Parathyroid adenoma (tissue), 2 donors: Measurements from ENCODE around the gene KANK4.

Experiments
- H2AFZ ChIP-seq: fragments of 300-600 bp; sonication (generic); one replicate; pipeline ENCODE4 v1.7.0; 2017; ENCODE audit warnings: antibody characterized with exemption, mild to moderate bottlenecking
- H3K27ac ChIP-seq: fragments of 300-600 bp; sonication (generic); one replicate; pipeline ENCODE4 v1.7.0; 2017
- H3K27me3 ChIP-seq: fragments of 300-600 bp; sonication (generic); one replicate; pipeline ENCODE4 v1.7.0; 2017; ENCODE audit warnings: low read length; ENCODE audit not compliant: control insufficient read depth, insufficient read depth
- H3K36me3 ChIP-seq: fragments of 300-600 bp; sonication (generic); one replicate; pipeline ENCODE4 v1.7.0; 2017; ENCODE audit warnings: low read length; ENCODE audit not compliant: control insufficient read depth, insufficient read depth
- H3K4me1 ChIP-seq: fragments of 300-600 bp; sonication (generic); one replicate; pipeline ENCODE4 v1.7.0; 2017; ENCODE audit warnings: control low read depth
- H3K4me2 ChIP-seq: fragments of 300-600 bp; sonication (generic); one replicate; pipeline ENCODE4 v1.7.0; 2017; ENCODE audit warnings: low read length
- H3K4me3 ChIP-seq: fragments of 300-600 bp; sonication (generic); one replicate; pipeline ENCODE4 v1.7.0; 2017; ENCODE audit warnings: low read depth, low read length
- H3K79me2 ChIP-seq: fragments of 300-600 bp; sonication (generic); one replicate; pipeline ENCODE4 v1.7.0; 2017; ENCODE audit warnings: control low read depth
- H3K9ac ChIP-seq: fragments of 300-600 bp; sonication (generic); one replicate; pipeline ENCODE4 v1.7.0; 2017; ENCODE audit warnings: mild to moderate bottlenecking
- H3K9me3 ChIP-seq: fragments of 300-600 bp; sonication (generic); one replicate; pipeline ENCODE4 v1.7.0; 2017; ENCODE audit warnings: low read length; ENCODE audit not compliant: control insufficient read depth
- TF ChIP-seq, protein P1 (sequence below): fragments of 300-600 bp; sonication (generic); IDR thresholded peaks from one replicate; pipeline ENCODE4 v1.7.0; 2017; ENCODE audit warnings: antibody characterized with exemption, mild to moderate bottlenecking
- donor health status: primary hyperparathyroidism.

Gene KANK4

DNA sequence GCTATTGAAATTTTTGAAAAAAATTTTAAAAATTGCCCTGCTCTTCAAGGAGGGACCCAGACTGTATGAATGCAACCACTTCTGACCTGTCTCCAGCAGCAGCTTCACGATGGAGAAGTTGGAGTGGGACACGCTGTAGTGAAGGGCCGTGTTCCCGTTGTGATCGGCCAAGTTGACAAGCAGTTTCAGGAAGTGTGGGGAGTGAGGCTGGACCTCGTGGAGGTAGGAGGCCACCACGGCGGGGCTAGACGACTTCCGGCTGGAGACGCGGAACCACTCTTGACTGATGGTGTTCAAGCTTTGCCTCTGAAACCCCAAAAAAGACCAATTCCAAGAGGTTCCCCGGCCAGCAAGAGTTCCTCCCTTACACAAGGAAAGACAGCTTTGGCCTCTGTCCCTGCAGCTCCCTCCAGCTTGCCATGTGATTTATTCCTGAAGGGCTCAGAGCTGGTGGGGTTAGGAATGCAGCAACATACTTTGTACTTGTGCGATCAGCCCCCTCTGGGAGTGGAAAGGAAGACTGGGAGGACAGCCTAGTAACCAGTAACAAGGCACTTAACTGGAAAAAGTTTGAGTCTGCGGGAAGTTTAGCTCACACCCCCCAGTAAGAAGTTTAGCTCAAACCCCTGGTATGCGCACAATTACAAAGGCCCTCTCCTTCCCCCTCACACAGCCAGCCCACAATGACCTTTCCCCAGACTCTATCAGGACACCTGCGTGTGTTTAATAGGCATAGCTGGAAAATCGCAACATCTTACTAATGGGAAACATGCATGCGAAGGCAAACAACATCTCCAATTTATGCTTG lies 56.0 kb downstream of the KANK4 start:
- Histone ChIP-seq H3K4me1 (no peaks in the 10 kb centered on the region), H3K9me3 (no peaks in the 10 kb centered on the region), H2AFZ (no peak overlapping the region), H3K9ac (no peak overlapping the region), H3K36me3 (no peaks in the 10 kb centered on the region), H3K4me2 (no peak overlapping the region), H3K27me3 (no peaks in the 10 kb centered on the region), H3K27ac (no peak overlapping the region), H3K79me2 (no peaks in the 10 kb centered on the region), H3K4me3 (no peak overlapping the region)
- TF ChIP-seq, protein P1, sequence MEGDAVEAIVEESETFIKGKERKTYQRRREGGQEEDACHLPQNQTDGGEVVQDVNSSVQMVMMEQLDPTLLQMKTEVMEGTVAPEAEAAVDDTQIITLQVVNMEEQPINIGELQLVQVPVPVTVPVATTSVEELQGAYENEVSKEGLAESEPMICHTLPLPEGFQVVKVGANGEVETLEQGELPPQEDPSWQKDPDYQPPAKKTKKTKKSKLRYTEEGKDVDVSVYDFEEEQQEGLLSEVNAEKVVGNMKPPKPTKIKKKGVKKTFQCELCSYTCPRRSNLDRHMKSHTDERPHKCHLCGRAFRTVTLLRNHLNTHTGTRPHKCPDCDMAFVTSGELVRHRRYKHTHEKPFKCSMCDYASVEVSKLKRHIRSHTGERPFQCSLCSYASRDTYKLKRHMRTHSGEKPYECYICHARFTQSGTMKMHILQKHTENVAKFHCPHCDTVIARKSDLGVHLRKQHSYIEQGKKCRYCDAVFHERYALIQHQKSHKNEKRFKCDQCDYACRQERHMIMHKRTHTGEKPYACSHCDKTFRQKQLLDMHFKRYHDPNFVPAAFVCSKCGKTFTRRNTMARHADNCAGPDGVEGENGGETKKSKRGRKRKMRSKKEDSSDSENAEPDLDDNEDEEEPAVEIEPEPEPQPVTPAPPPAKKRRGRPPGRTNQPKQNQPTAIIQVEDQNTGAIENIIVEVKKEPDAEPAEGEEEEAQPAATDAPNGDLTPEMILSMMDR = no peak

DNA sequence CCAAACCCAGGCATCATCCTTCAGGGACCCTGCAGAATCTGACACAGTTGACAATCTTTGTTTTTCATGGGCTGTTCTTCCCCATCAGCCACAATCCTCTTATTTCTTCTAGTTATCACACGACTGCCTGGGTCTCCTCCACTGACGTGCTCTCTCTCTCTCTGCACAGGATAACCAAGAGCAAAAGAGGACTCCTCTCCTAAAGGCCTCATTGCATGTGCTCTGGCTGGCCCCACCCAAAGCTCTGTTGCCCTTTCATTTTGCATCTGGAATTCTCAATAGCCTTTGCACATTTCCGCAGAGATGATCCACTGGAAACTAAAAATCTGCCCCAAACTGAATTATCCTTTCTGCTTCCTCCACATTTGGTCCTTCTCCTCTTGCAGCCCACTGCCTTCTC lies 58.5 kb downstream of the KANK4 start:
- Histone ChIP-seq H3K4me2 (no peak overlapping the region), H3K4me1 (no peaks in the 10 kb centered on the region), H3K27me3 (no peaks in the 10 kb centered on the region), H3K79me2 (no peaks in the 10 kb centered on the region), H3K36me3 (no peaks in the 10 kb centered on the region), H3K9ac (no peak overlapping the region), H2AFZ (no peak overlapping the region), H3K9me3 (no peaks in the 10 kb centered on the region), H3K27ac (no peak overlapping the region), H3K4me3 (no peak overlapping the region)
- TF ChIP-seq, protein P1 = no peak

DNA sequence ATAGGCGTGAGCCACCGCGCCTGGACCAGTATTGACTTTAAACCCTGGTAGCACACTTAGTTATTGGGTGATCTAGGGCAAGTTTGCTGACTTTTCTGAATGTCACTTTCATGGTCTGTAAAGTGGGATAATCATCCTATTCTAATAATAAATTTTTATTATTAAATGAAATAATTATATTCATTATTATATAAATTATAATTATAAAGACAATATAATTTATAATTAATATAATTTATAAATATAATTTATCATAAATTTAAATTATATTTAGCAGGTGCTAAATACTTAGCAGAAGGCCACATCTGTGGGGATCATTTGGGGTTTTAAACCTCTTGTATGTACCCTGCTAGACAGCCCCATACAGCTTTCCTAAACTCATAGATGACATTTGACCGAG lies 59.7 kb downstream of the KANK4 start:
- H3K36me3 ChIP-seq = no peaks in the 10 kb centered on the region
- no peaks in the 10 kb centered on the region for H3K27me3 ChIP-seq
- no peak overlapping the region for H3K4me3 ChIP-seq
- H3K4me2 ChIP-seq = no peak overlapping the region
- H2AFZ ChIP-seq = no peak overlapping the region
- no peaks in the 10 kb centered on the region for H3K79me2 ChIP-seq
- no peaks in the 10 kb centered on the region for H3K9me3 ChIP-seq
- no peak overlapping the region for H3K9ac ChIP-seq
- H3K27ac ChIP-seq = no peak overlapping the region
- TF ChIP-seq, protein P1 = no peak
- H3K4me1 ChIP-seq = no peaks in the 10 kb centered on the region

DNA sequence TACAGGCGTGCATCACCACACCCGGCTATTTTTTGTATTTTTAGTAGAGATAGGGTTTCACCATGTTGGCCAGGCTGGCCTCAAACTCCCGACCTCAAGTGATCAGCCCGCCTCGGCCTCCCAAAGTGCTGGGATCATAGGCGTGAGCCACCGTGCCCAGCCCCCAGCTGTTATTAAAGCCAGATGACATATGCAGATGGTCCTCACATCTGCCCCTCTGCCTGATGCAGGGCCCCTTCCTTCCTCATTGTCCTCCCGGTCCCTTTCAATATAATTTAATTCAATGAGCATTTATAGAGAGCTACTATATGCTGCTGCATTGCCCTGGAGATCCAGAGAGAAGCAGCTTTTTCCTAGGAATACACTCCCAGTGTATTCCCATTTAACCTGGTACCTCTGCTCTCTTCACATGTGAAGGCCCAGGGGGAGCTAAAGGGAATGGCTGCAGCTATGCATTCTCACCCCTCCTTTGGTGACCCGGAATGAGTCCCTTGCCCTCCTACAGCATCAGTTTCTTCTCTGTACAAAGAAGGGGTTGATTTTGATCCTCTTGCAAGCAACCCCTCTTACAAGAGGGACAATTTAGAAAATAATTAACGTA lies 69.0 kb downstream of the KANK4 start:
- H3K27me3 ChIP-seq = no peaks in the 10 kb centered on the region
- H3K4me1 ChIP-seq = no peaks in the 10 kb centered on the region
- H3K4me2 ChIP-seq = no peak overlapping the region
- H3K9ac ChIP-seq = no peak overlapping the region
- H2AFZ ChIP-seq = no peak overlapping the region
- no peaks in the 10 kb centered on the region for H3K79me2 ChIP-seq
- TF ChIP-seq, protein P1 = no peak
- no peak overlapping the region for H3K27ac ChIP-seq
- H3K36me3 ChIP-seq = no peaks in the 10 kb centered on the region
- H3K4me3 ChIP-seq = no peak overlapping the region
- H3K9me3 ChIP-seq = no peaks in the 10 kb centered on the region
